IPS-18c (cell line): ENCODE measurements around the gene SCGB2B2.

ENCODE experiments used
- H3K4me3 ChIP-seq: 2 replicates; pipeline ENCODE4 v1.7.0; 2013; ENCODE audit warnings: low read depth, mild to moderate bottlenecking, low read length, moderate library complexity; ENCODE audit not compliant: insufficient read depth
- H3K9me3 ChIP-seq: one replicate; pipeline ENCODE4 v1.6.1; 2013; ENCODE audit warnings: mild to moderate bottlenecking, low read length, moderate library complexity; ENCODE audit not compliant: control insufficient read depth, insufficient read depth

Gene SCGB2B2

GRCh38 chr19:34649886-34650543 lies 26.9 kb downstream of the SCGB2B2 start:
- no peak overlapping the region for H3K4me3 ChIP-seq
- peaks cover 2% of the 10 kb centered on the region for H3K9me3 ChIP-seq

- H3K9me3 ChIP-seq = peaks cover 2% of the 10 kb centered on the region
- no peak overlapping the region for H3K4me3 ChIP-seq
These were observed 31.4 kb downstream of the SCGB2B2 start for GRCh38 chr19:34645551-34645950.

GRCh38 chr19:34644991-34645461 lies 31.9 kb downstream of the SCGB2B2 start:
- no peaks in the 10 kb centered on the region for H3K9me3 ChIP-seq
- no peak overlapping the region for H3K4me3 ChIP-seq

GRCh38 chr19:34642241-34642640 lies 34.7 kb downstream of the SCGB2B2 start:
- Histone ChIP-seq H3K4me3 (no peak overlapping the region), H3K9me3 (no peaks in the 10 kb centered on the region)

- Histone ChIP-seq H3K9me3 (peaks cover 9% of the 10 kb centered on the region), H3K4me3 (no peak overlapping the region)
These were observed 37.4 kb downstream of the SCGB2B2 start for GRCh38 chr19:34639491-34640085.

GRCh38 chr19:34633802-34634201 lies 43.2 kb downstream of the SCGB2B2 start:
- Histone ChIP-seq H3K9me3 (peaks cover 16% of the 10 kb centered on the region), H3K4me3 (no peak overlapping the region)
